GM19023 (cell line): ENCODE measurements around the gene GALNT12.
A peak's percentile ranks its signal among the peaks of the same experiment; 100 is the strongest.

Experiments used
- ATAC-seq: cut with Tn5 transposase; IDR thresholded peaks from one replicate; pipeline ENCODE4 v1.9.1; 2021; ENCODE audit warnings: mild to moderate bottlenecking, moderate library complexity; ENCODE audit not compliant: unreplicated experiment

The GALNT12 gene

GRCh38 chr9:98801561-98801960 is 5.9 kb upstream of the GALNT12 start:
- no peak for ATAC-seq

- no peak for ATAC-seq
Measured at GRCh38 chr9:98801969-98802371, 5.5 kb upstream of the GALNT12 start.

- ATAC-seq = no peak
Measured at GRCh38 chr9:98804083-98804482, 3.4 kb upstream of the GALNT12 start.

GRCh38 chr9:98805506-98806272 is 1.8 kb upstream of the GALNT12 start:
- no peak for ATAC-seq

- no peak for ATAC-seq
Measured at GRCh38 chr9:98806394-98807035, 955 bp upstream of the GALNT12 start.

- peak; percentile 39 for ATAC-seq
Measured at GRCh38 chr9:98807814-98808195, 335 bp downstream of the GALNT12 start.

GRCh38 chr9:98808411-98808815 is 943 bp downstream of the GALNT12 start:
- no peak for ATAC-seq

- ATAC-seq = no peak
Measured at GRCh38 chr9:98808875-98809274, 1.4 kb downstream of the GALNT12 start.

GRCh38 chr9:98809311-98810101 is 2.0 kb downstream of the GALNT12 start:
- no peak for ATAC-seq

DNA sequence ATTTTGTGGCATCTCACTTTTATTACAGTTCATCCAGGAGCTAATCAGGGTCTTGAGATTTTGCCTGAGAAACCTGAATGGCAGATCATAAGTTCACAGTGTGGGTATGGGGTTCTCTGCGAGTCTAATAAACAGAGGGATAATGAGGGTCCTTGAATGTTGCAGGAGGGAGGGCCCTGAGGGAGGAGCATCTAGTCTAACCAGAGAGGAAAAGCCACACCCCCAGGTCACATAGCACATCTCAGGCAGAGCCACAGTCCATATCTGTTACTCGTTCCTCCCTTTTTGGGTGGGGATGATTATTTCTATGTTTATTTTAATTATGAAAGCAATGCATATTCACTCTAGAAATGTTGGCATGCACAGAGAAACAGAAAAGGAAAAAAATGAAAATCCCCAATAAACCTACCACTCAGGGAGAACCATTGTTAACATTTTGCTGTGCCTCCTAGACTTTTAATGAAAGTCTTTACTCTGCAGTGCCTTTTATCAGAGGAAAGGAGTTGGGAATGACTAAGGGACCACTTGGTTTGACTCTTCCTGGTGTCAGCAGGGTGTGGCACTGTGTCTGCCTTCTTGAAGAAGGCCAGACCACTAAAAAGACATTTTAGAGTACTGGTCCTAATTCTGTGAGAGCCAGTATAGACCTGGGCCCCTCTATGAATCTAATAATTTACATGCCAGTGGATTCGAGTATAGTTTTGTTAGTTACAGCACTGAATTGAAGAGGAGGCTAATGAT is 2.8 kb downstream of the GALNT12 start:
- no peak for ATAC-seq

DNA sequence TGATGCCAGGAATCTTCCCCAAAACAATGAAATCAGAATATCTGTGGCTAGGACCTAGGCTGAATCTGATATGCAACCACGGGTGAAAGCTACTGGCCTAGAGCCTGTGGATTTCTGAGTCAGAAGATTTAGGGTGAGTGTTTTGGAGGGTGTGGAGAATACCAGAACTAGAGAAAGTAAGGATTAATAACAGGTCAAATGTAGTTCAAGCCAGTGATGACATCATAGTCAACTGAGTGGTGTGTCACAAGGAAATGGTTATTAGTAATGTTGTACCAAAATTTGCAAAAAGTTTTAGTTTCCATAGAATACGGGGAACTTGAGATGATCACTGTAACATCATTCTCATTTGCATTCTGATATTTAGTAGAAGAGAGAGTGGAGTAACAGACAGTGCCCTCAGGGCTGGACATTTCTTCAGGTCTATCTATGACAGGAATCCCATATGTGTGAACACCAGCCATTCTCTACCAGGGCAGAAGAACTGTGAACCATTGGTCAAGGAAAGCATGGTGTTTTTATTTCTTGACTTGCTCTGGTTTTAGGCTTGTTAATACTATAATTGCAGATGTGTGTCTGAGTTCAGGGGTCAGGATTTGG is 3.7 kb downstream of the GALNT12 start:
- ATAC-seq = no peak

DNA sequence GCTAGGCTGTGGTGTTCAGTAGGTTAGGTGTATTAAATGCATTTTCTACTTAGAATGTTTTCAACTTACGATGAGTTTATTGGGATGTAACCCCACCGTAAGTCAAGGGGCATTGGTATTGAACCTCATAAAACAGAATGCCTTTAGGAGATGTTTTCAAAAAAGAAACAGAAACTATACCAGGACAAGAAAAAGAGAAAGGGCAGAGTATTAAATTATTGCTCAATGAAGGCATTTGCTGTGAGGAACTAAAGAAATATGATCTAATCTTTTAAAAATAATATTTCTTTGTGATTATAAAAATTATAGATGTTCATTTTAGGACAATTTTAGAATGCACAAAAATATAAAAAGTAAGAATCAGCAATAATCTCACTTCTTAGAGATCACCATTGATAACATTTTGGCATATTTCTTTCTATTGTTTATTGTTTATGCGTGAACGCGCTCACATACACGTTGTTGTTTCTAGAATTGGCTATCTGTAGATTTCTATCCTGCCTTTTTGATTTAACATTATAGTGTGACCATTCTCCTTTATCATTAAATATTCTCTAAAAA is 8.0 kb downstream of the GALNT12 start:
- no peak for ATAC-seq

DNA sequence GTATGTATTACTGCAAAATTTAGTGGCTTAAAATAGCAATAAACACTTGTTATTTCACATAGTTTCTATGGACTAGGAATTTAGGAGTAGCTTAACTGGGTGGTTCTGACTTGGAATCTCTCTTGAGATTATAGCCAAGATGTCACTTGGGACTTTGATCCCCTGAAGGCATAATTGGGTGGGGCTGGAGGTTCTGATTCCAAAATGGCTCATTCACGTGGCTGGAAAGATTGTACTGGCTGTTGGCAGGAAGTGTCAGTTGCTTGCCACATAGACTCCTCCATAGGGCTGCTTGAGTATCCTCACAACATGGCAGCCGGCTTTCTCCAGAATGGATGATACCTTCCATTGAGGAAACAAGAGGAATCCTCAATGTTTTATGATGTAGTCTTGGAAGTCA is 11.3 kb downstream of the GALNT12 start:
- no peak for ATAC-seq

- no peak for ATAC-seq
Measured at GRCh38 chr9:98819231-98819630, 11.8 kb downstream of the GALNT12 start.

DNA sequence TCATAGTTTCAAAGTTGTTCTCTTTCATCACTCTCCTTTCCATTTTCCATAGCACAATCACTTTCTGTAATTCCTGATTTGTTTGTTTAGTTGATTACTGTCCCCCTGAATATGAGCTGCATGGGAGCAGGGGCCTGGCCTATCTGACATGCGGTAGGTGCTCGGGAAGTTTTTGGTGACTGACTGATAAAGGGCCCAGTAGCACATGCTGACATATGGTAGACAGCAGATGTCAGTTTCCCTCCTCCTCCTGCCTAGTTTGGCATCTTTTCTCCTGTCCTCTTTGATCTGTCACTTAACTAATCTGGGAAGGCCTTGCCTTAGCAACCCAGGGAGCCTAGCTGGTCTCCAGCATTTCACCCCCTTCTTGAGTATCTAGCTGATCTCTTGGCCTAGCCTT is 14.4 kb downstream of the GALNT12 start:
- ATAC-seq = no peak

- ATAC-seq = no peak
Measured at GRCh38 chr9:98822661-98823060, 15.2 kb downstream of the GALNT12 start.

DNA sequence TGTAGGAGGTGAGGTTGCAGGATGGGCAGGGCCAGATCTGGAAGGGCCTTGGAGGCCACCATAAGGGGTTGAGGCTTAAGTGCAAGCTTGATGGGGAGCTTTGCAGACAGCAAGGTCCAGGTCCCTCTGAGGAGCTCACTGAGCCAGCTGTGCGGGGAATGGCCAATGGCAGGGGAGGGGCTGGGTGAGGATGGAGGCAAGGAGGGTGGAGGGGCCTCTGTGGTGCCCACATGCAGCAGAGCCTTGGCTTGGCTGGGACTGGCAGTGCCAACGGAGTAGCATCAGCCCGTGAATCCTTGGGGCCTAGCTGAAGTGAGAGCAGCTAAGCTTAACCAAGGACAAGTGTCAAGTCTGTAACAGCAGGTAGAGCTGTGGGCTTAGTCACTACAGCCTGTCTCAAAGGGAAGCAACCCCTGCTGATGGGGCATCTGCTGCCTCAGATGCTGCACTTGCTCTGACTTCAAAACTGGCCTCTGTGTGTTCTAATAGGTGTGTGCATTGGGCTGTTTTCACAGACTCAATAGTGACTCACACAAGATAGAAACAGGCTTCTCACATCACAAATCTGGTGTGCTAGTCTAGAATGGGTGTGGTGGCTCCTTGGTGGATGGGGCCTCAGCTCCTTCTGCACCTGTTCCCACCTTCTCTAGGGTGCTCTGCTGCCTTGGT is 16.3 kb downstream of the GALNT12 start:
- no peak for ATAC-seq

GRCh38 chr9:98825414-98825813 is 17.9 kb downstream of the GALNT12 start:
- no peak for ATAC-seq

- ATAC-seq = no peak
Measured at GRCh38 chr9:98826716-98827115, 19.2 kb downstream of the GALNT12 start.

DNA sequence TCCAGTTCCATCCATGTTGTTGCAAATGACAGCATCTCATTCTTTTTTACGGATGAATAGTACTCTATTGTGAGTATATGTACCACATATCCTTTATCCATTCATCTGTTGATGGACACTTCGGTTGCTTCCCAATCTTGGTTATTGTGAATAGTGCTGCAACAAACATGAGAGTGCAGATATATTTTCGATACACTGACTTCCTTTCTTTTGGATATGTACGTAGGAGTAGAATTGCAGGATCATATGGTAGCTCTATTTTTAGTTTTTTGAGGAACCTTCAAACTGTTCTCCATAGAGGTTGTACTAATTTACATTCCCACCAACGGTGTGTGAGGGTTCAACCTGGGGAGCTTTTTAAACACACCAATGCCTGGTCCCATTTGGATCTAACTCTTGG is 22.3 kb downstream of the GALNT12 start:
- ATAC-seq = no peak
